MM.1S (cell line): ENCODE results near the gene GALNT9.

Experiments used
- DNase-seq: peaks from one replicate; pipeline ENCODE4 v3.0.0-alpha.2; 2015
- H2AFZ ChIP-seq: fragments of 300-600 bp; sonication (generic); 2 replicates; pipeline ENCODE4 v1.6.0; 2016; ENCODE audit warnings: antibody characterized with exemption, low read length
- H3F3A ChIP-seq: fragments of 300-600 bp; sonication (generic); 2 replicates; pipeline ENCODE4 v1.6.1; 2016; ENCODE audit warnings: mild to moderate bottlenecking, antibody characterized with exemption, low read length, moderate library complexity, mixed read lengths; ENCODE audit not compliant: insufficient read depth
- H3K27ac ChIP-seq: fragments of 300-600 bp; sonication (generic); 2 replicates; pipeline ENCODE4 v1.5.1; 2016; ENCODE audit warnings: mild to moderate bottlenecking, low read length
- H3K27me3 ChIP-seq: fragments of 300-600 bp; sonication (generic); replicated peaks from 2 replicates; pipeline ENCODE4 v1.6.0; 2016; ENCODE audit warnings: low read length; ENCODE audit not compliant: insufficient read depth
- H3K36me3 ChIP-seq: fragments of 300-600 bp; sonication (generic); replicated peaks from 2 replicates; pipeline ENCODE4 v1.6.1; 2016; ENCODE audit warnings: mild to moderate bottlenecking, low read length, mixed read lengths; ENCODE audit not compliant: insufficient read depth
- H3K4me1 ChIP-seq: fragments of 300-600 bp; sonication (generic); 2 replicates; pipeline ENCODE4 v1.6.1; 2016; ENCODE audit warnings: low read length, mixed read lengths
- H3K4me2 ChIP-seq: fragments of 300-600 bp; sonication (generic); 2 replicates; pipeline ENCODE4 v1.6.0; 2016; ENCODE audit warnings: low read depth, low read length
- H3K4me3 ChIP-seq: fragments of 300-600 bp; sonication (generic); 2 replicates; pipeline ENCODE4 v1.5.1; 2016; ENCODE audit warnings: low read length, mixed read lengths
- H3K79me2 ChIP-seq: fragments of 300-600 bp; sonication (generic); 2 replicates; pipeline ENCODE4 v1.6.1; 2016; ENCODE audit warnings: mixed run types, low read length, mixed read lengths
- H3K9ac ChIP-seq: fragments of 300-600 bp; sonication (generic); 2 replicates; pipeline ENCODE4 v1.6.1; 2016; ENCODE audit warnings: low read length, mixed read lengths
- H3K9me2 ChIP-seq: fragments of 300-600 bp; sonication (generic); replicated peaks from 2 replicates; pipeline ENCODE4 v1.6.1; 2016; ENCODE audit warnings: mild to moderate bottlenecking, low read length, mixed read lengths; ENCODE audit not compliant: insufficient read depth
- H3K9me3 ChIP-seq: fragments of 300-600 bp; sonication (generic); replicated peaks from 2 replicates; pipeline ENCODE4 v1.6.1; 2016; ENCODE audit warnings: mild to moderate bottlenecking, low read length, mixed read lengths; ENCODE audit not compliant: insufficient read depth
- H4K20me1 ChIP-seq: fragments of 300-600 bp; sonication (generic); 2 replicates; pipeline ENCODE4 v1.6.1; 2016; ENCODE audit warnings: mild to moderate bottlenecking, low read length, moderate library complexity, mixed read lengths; ENCODE audit not compliant: insufficient read depth
- EZH2 ChIP-seq: fragments of 300-600 bp; sonication (generic); optimal IDR thresholded peaks from 2 replicates; pipeline ENCODE3; 2017; ENCODE audit warnings: low read depth, mild to moderate bottlenecking, antibody characterized with exemption, low read length, mixed read lengths
- EZH2phosphoT487 ChIP-seq: fragments of 300-600 bp; sonication (generic); IDR thresholded peaks from 2 replicates; pipeline ENCODE4 v1.6.1; 2018; ENCODE audit warnings: antibody characterized with exemption, low read length
- TF ChIP-seq, protein P1 (sequence below): fragments of 300-600 bp; sonication (generic); IDR thresholded peaks from 2 replicates; pipeline ENCODE4 v1.5.1; 2016; ENCODE audit warnings: antibody characterized with exemption, low read length, mixed read lengths

The GALNT9 gene

DNA sequence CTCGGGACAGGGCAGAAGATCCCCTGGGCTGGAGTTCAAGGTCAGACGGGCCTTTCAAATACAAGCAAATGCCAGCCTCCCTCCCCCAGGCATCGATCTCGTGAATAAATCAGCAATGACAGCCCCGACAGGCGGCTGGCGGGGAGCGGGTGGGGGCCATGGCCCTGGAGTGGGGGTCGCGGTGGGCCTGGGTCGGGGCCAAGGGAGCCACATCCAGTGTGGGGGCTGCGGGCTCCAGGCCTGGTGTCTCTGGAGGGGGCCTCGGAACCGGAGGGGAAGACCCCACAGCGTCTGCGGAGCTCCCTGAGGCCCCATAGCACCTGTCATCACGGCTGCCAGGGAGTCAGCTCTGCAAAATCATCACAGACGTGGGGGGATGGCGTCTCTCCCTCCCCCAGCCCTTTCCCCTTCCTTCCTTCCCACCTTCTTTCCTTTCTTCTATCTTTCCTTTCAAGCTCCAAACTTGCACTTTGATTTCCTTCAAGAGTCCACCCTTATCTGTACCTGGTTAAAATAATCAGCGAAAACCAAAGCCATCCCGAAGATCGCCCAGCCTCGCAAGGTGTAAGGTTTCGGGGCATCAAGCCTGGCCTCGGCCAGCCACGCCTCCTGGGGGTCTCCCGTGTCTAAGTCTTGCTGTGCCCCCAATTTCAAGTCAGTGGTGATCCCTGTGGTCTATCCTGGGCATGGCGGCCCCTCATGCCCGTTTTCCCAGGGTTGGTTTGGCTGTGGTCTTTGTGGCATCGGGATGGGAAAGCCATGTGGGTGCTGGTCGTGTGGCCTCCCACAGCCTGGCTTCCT, 93.1 kb downstream of the GALNT9 start:
- no peaks in the 10 kb centered on the region for H3K36me3 ChIP-seq
- no peaks in the 10 kb centered on the region for H3F3A ChIP-seq
- no peaks in the 10 kb centered on the region; the same call in 1 of the 2 replicates for H3K27me3 ChIP-seq
- no peak for TF ChIP-seq EZH2
- TF ChIP-seq, protein P1, sequence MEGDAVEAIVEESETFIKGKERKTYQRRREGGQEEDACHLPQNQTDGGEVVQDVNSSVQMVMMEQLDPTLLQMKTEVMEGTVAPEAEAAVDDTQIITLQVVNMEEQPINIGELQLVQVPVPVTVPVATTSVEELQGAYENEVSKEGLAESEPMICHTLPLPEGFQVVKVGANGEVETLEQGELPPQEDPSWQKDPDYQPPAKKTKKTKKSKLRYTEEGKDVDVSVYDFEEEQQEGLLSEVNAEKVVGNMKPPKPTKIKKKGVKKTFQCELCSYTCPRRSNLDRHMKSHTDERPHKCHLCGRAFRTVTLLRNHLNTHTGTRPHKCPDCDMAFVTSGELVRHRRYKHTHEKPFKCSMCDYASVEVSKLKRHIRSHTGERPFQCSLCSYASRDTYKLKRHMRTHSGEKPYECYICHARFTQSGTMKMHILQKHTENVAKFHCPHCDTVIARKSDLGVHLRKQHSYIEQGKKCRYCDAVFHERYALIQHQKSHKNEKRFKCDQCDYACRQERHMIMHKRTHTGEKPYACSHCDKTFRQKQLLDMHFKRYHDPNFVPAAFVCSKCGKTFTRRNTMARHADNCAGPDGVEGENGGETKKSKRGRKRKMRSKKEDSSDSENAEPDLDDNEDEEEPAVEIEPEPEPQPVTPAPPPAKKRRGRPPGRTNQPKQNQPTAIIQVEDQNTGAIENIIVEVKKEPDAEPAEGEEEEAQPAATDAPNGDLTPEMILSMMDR, result no peak
- TF ChIP-seq EZH2phosphoT487, result no peak
- no peak overlapping the region for H3K9ac ChIP-seq
- H3K4me1 ChIP-seq, result no peaks in the 10 kb centered on the region
- no peak overlapping the region for H3K4me2 ChIP-seq
- H3K79me2 ChIP-seq, result no peaks in the 10 kb centered on the region
- no peak for DNase-seq
- no peaks in the 10 kb centered on the region for H3K9me2 ChIP-seq
- no peaks in the 10 kb centered on the region for H4K20me1 ChIP-seq
- H3K9me3 ChIP-seq, result no peaks in the 10 kb centered on the region
- H3K4me3 ChIP-seq, result no peak overlapping the region
- H2AFZ ChIP-seq, result no peak overlapping the region
- no peak overlapping the region for H3K27ac ChIP-seq

DNA sequence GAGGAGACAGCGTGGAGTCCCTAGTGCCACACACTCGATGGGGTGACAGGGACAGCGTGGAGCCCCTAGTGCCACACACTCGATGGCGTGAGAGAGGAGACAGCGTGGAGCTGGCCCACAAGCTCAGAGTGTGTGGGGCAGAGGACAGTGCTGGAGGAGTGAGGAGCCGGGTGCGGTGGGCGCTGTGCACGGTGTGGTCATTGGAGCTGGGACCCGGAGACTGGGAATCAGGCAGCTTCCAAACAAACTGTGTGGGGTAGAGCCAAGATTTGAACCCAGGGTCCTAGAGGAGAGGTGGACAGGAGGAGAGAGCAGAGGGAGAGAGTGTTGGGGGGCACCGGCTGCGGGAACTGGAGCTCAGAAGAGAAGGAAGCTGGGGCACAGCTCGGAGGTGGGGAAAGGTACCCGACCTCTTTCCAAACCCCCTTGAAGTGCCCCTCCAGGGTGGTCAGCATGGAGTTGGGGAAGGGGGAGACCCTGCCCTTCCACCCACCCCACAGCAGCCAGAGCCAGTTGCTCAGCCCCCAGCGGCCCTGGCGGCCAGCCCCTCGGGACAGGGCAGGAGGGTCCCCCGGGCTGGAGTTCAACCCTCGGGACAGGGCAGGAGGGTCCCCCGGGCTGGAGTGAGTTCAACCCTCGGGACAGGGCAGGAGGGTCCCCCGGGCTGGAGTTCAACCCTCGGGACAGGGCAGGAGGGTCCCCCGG, 94.1 kb downstream of the GALNT9 start:
- Histone ChIP-seq H3K36me3 (no peaks in the 10 kb centered on the region), H3K79me2 (no peaks in the 10 kb centered on the region), H2AFZ (no peak overlapping the region), H4K20me1 (no peaks in the 10 kb centered on the region), H3F3A (no peaks in the 10 kb centered on the region), H3K9ac (no peak overlapping the region), H3K4me2 (no peak overlapping the region), H3K9me3 (no peaks in the 10 kb centered on the region), H3K9me2 (no peaks in the 10 kb centered on the region), H3K27me3 (no peaks in the 10 kb centered on the region; the same call in 1 of the 2 replicates), H3K4me3 (no peak overlapping the region), H3K27ac (no peak overlapping the region), H3K4me1 (no peaks in the 10 kb centered on the region)
- DNase-seq, result no peak
- TF ChIP-seq EZH2phosphoT487 (no peak), EZH2 (no peak)
- TF ChIP-seq, protein P1, result no peak

DNA sequence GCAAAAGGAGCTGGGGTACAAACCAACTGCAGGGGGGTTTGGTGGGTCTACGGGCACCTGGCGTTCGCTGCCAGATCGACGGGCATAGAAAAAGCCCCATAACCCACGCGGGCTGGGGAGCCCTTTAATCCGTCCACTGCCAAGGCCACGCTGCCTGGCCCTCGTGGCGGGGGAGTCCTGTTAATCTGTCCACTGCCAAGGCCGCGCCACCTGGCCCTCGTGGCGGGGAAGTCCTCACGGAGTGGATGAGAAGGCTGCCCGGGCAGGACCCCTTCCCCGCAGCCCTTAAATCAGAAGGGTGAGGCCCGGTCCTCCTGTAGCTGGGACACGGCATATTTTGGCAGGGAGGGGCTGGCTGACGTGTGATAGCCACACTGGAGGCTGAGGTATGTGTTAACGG, 99.0 kb downstream of the GALNT9 start:
- TF ChIP-seq, protein P1, result no peak
- no peak for TF ChIP-seq EZH2
- TF ChIP-seq EZH2phosphoT487, result no peak
- DNase-seq, result no peak

More for the DNA sequence above, 99.0 kb downstream of the GALNT9 start:
- no peak overlapping the region for H3K4me2 ChIP-seq
- H3K79me2 ChIP-seq, result no peaks in the 10 kb centered on the region
- no peaks in the 10 kb centered on the region for H3K9me3 ChIP-seq
- H3K4me3 ChIP-seq, result no peak overlapping the region
- no peak overlapping the region for H3K9ac ChIP-seq
- no peaks in the 10 kb centered on the region for H3F3A ChIP-seq
- H3K4me1 ChIP-seq, result no peaks in the 10 kb centered on the region
- no peak overlapping the region for H2AFZ ChIP-seq
- no peak overlapping the region for H3K27ac ChIP-seq
- peaks cover 12% of the 10 kb centered on the region for H3K27me3 ChIP-seq
- no peaks in the 10 kb centered on the region for H4K20me1 ChIP-seq
- H3K9me2 ChIP-seq, result no peaks in the 10 kb centered on the region
- H3K36me3 ChIP-seq, result no peaks in the 10 kb centered on the region
